Activated naive CD4-positive, alpha-beta T cell treated with Interleukin-2 at 50 U/mL for 16 hours (primary cell): Measurements from ENCODE around the gene ANKRD1.

ENCODE experiments used
- DNase-seq: peaks from one replicate; pipeline ENCODE4 v3.0.0-alpha.2; 2020

The ANKRD1 gene

DNA sequence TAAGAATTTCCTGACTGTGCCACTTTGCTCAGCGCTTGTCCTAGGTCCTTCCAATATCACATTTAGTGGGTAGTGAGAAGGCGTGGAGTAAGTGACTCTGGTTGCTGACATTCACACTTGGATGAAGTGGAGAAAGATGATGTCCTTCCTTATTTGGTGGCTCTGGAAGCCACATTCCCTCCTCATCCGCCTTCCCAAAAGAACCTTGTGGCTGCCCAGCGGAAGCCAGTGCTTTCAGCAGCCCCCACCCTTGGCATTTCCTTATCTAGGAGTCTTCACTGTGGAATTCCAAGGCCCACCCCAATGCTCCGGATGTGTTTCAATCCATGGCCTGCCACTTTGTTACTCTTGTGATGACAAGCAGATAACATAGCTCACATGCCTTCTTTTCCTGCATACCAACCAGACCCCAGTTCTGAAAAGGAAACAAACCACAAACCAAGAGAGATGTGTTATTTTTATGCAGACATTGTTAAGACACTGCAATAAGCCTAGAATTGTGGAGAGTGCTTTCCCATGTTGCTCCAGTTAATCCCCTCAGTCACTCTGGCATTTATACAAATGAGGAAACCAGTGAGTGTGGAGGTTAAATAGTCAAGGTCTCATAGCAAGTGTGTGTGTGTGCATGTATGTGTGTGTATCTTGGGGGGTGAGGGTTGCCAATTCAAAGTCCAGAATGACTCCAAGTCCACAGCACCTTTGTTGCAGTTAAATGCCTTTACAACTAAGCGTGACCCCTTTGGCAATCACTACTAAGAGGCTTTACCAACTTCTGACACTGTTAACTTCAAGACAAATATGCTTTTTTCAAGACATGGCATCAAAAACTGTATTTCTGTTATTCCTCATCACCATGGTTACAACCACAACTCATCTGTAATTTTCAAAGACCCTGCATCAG is 10.3 kb upstream of the ANKRD1 start:
- no peak for DNase-seq

GRCh38 chr10:90930070-90930837 is 9.4 kb upstream of the ANKRD1 start:
- DNase-seq = no peak

GRCh38 chr10:90929179-90929578 is 8.3 kb upstream of the ANKRD1 start:
- DNase-seq = no peak

- no peak for DNase-seq
Observed at GRCh38 chr10:90927293-90927692, 6.4 kb upstream of the ANKRD1 start.

DNA sequence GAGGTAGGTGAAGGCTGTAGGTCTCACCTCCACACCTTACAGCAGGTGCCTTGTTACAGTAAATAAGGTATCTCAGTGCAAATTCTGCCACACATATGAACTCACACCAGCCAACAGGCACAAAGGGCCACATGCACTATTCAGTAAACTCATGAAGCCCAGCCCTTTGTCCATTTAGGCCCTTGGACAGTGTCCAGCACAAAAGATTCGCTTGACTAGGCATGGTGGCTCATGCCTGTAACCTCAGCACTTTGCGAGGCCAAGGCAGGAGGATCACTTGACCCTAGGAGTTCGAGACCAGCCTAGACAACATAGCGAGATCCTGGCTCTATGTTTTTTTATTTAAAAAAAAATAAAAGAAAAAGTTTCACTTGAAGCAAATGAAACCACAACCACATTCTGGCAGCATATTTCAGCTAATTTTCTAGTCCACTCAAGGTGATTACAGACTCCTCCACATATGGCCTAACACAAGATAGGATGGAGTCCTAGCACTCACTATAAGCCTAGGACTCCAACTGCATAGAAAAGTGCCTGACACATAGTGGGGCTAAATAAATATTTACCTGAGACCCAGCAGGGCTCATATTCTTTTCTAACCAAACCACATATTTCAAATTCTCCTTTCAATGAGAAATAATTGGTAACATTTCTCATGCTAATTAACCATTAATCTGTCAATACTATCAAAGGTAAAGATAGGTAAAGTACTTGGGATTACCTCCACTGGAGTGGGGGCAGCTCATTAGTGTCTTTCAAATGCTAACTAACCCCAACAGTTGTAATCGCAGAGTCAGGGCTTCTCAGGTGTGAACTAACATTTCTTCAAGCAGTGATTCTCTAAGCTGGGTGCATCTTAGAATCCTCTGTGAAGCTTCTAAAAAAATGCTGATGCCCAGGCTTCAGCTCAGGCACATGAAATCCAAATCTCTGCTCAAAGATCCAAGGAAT is 4.5 kb upstream of the ANKRD1 start:
- DNase-seq = no peak

DNA sequence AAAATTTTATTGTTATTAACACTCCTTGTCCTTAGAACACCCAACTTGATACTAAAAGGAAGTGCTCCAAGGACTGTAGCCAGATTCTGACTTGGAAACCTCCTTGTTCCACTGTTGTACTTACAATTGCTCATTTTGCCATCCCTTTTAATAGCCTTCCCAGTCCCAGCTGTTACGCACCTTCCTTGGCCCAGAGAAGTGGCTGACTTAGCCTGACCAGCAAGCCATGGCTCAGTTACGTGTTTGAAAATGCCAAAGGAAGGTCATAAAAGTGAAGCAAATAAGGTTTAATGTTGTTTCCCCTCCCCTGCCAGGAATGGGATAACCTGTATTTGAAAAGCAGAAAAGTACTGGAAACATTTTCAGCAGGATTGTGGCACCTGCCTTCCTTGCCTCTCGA is 3.7 kb upstream of the ANKRD1 start:
- DNase-seq = no peak

GRCh38 chr10:90923111-90923731 is 2.3 kb upstream of the ANKRD1 start:
- DNase-seq = no peak

DNA sequence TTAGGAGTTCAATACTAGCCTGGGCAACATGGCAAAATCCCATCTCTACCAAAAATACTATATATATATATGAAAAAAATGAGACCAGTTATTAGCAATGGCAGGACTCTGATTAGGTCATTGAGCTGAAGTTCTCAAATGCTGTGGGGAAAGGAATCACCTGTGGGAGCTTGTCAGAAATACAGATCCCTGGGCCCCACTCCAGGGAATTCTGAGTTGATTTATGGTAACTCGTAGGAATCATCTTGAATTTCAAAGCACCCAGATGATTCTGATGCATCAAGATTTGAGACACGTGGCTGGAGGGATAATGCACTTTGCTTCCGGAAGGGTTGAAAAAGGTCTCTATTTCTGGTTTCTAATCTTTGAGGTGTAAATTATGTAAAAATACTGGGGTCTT is 1.0 kb upstream of the ANKRD1 start:
- DNase-seq = no peak

DNA sequence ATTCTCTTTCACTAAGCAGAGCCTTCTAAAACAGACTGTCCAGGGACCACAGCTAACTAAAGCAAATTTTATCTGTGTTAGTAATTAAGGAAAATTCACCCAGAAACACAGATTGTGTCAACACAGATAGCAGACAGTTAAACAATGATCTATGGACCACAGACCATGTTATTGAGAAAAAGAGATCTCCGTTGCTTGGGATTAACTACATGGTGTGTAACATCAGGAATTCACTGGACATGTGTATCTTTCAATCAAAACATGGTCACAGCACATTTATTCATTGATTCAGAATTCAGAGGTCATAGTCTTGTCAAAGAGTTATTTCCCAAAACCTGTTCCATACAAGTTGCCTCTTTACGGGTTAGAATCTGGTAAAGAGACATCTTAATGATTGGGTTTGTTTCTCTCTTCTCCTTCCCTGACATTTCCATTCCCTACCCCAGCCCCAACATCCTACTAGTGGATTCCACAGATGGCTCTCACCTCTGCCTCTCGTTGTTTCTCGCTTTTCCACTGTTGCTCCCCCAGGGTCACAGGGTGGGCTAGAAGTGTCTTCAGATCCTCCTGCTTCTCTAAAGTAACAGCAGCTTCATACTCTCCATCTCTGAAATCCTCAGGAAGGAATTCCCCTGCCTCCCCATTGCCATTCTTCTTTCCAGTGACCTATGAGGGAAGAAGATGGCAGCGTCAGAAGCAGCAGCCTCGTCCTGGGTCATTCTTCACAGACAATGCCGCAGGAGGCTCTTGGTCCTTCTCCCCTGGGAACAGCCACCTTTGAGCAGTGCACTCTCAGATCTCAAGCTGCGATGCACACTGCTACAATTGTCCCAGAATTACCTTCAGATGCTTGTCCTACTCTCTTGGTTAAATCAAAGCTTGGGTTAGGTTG is 958 bp downstream of the ANKRD1 start:
- DNase-seq = no peak

- DNase-seq = no peak
Observed at GRCh38 chr10:90917968-90918318, 2.9 kb downstream of the ANKRD1 start.

- DNase-seq = no peak
Observed at GRCh38 chr10:90917238-90917967, 3.5 kb downstream of the ANKRD1 start.

GRCh38 chr10:90916392-90917237 is 4.3 kb downstream of the ANKRD1 start:
- DNase-seq = no peak

- DNase-seq = no peak
Observed at GRCh38 chr10:90915766-90916075, 5.2 kb downstream of the ANKRD1 start.

GRCh38 chr10:90914992-90915765 is 5.7 kb downstream of the ANKRD1 start:
- DNase-seq = no peak

DNA sequence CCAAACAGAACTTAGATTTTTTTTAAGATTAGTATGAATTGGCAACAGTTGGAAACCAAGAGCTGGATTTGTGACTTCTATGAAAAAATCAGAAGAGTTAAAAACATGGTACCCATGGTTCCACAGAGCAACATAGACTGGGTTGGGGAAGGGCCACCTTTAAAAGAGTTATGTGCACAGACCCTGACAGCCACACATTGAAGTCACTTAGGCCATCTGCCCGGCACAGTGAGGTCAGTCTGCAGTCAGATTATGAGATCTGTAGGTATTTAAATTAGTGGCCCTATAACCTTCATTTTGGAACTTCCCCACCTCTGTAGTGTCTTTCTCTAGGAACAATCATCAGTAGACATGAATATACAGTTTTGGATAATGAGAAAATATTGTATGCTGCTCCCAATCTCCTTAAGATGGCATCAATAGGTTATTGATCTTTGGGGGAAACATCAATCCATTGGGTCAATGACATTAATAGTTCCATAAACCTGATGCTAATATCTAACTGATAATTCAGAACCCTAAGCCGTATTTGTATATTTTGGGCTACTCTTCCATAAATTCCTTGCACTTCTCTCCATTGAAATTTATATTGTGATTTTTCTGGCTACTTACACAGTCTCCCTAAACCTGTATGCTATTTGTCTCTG is 7.0 kb downstream of the ANKRD1 start:
- DNase-seq = no peak

DNA sequence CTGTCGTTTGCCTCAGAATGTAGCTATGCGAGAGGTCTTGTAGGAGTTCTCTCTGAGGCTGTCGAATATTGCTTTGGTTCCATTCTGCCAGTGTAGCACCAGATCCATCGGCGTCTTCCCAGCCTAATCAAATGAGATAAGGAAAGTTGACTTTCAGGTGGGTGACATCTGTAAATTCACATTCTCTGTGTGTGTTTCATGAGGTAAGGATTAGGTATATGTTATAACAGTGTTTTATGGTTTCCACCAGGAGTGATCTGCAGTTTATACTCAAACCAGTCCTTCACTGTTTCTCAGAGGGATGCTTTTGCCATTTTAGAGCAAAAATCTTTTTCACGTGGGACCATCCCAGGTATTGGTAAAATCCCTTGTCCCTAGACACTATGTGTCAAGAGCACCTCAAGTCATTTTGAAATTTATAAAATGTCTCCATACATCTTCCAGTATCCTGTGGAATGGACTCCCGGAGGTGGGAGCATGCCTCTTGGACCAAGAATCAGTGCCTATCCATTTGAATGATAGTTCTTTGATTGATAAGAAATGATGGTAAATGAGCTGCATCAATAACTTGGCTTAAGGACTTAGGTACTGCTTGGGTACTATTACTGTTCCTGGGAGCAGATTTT is 7.9 kb downstream of the ANKRD1 start:
- DNase-seq = no peak

DNA sequence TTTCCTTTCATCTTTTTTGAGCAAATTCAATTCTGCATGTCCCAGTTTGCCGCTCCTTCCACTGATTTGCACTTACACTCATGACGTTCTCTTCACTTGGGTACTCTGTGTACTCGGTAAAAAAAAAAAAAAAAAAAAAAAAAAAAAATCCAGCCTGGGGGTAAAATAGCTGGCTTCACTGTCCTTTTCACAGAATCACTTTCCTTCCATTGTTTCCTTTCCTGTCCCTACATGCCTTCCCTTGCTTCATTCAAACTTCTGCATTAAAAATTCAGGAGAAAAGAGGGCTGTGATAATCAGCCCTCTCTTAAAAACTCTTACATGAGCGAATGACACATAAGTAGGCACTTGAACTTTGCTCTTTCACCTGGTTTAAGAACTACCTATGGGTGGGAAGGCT is 8.7 kb downstream of the ANKRD1 start:
- no peak for DNase-seq
